Measurements from ENCODE around the gene PPEF1. TPM values are rescaled to one million over a fixed set of nuclear protein-coding genes. Genes with fewer than 3 reads are reported as not detected.

Gene PPEF1
- total RNA-seq, 1 donor, result 0.31 TPM

DNA sequence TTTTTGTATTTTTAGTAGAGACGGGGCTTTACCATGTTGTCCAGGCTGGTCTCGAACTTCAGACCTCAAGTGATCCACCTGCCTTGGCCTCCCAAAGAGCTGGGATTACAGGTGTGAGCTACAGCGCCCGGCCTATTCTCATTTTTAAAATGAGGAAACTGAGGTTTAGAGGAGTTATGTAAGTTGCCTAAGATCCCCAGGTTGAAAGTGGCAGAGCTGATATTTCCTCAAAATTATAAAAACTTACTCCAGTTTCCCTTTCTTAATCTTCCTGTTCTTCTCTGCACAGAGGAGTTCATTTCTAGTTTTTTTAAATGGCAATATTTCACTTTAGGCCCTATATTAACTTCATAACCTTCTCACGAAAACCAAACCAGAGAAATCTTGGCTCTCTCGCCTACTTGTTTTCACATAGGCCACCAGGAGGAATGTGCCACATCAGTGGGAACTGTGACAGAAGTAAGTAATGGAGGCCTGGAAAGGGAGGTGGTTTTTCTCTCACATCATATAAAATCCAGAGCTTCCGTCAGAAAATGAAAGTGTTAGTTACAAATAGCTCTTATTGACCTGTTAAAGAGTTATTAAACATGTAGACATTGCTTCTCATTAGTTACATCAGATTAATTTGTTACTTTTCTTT is 19.5 kb upstream of the PPEF1 start:
- no peak overlapping the region for H3K4me3 ChIP-seq (ENCODE audit: low read length)
- no peaks in the 10 kb centered on the region for H3K9me3 ChIP-seq (ENCODE audit: low read depth, low read length)
- H3K27me3 ChIP-seq (ENCODE audit: insufficient read depth, low read length), result no peaks in the 10 kb centered on the region
- H3K4me1 ChIP-seq (ENCODE audit: insufficient read depth, low read length), result peaks cover 23% of the 10 kb centered on the region

DNA sequence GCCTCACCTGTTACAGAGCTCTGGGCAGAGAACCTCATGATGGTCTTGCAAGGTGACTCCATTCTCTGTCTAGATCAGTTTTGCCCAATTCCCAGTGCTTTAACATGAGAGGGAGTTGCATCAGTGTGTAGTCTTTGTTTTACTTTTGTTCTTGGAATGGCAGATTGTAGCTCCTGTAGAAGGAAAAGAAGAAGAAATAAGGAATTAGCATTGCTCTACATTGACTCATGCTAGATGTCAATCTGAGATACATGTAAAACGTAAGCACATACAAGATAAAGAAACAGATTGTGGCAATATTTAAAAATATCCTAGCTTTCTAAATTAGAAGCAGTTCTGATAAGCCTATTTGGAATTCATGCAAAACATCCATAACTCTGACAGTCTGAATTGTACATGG is 16.0 kb upstream of the PPEF1 start:
- no peaks in the 10 kb centered on the region for H3K9me3 ChIP-seq (ENCODE audit: low read depth, low read length)
- peaks cover 23% of the 10 kb centered on the region for H3K4me1 ChIP-seq (ENCODE audit: insufficient read depth, low read length)
- no peak overlapping the region for H3K4me3 ChIP-seq (ENCODE audit: low read length)
- no peaks in the 10 kb centered on the region for H3K27me3 ChIP-seq (ENCODE audit: insufficient read depth, low read length)

DNA sequence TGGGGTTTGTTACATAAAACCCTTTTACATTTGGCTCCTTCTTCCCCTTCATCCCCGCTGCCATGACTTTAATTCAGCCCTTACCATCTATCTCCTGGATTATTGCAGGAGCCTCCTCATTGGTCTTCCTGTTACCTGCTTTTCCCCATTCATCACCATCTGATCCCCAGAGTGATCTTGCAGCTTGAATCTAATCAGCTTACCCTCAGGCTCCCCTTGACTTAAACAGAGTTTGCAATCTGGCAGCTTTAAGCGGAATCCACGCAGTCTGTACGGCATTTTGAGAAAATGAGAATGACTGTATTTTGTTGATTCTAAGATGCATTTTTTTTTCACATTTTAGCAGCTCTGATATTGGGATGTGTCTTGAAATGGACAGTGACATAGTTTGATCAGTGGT is 14.9 kb upstream of the PPEF1 start:
- Histone ChIP-seq H3K9me3 (ENCODE audit: low read depth, low read length) (no peaks in the 10 kb centered on the region), H3K27me3 (ENCODE audit: insufficient read depth, low read length) (no peaks in the 10 kb centered on the region), H3K4me1 (ENCODE audit: insufficient read depth, low read length) (peaks cover 12% of the 10 kb centered on the region), H3K4me3 (ENCODE audit: low read length) (no peak overlapping the region)

- H3K27me3 ChIP-seq (ENCODE audit: insufficient read depth, low read length), result no peaks in the 10 kb centered on the region
Measured at GRCh38 chrX:18696653-18697052, 10.8 kb upstream of the PPEF1 start.

GRCh38 chrX:18698737-18699650 is 8.5 kb upstream of the PPEF1 start:
- Histone ChIP-seq H3K9me3 (ENCODE audit: low read depth, low read length) (no peaks in the 10 kb centered on the region), H3K4me1 (ENCODE audit: insufficient read depth, low read length) (no peaks in the 10 kb centered on the region), H3K4me3 (ENCODE audit: low read length) (no peak overlapping the region), H3K27me3 (ENCODE audit: insufficient read depth, low read length) (no peaks in the 10 kb centered on the region)

More at GRCh38 chrX:18696653-18697052, 10.8 kb upstream of the PPEF1 start:
- Histone ChIP-seq H3K4me1 (ENCODE audit: insufficient read depth, low read length) (no peaks in the 10 kb centered on the region), H3K4me3 (ENCODE audit: low read length) (no peak overlapping the region), H3K9me3 (ENCODE audit: low read depth, low read length) (no peaks in the 10 kb centered on the region)

DNA sequence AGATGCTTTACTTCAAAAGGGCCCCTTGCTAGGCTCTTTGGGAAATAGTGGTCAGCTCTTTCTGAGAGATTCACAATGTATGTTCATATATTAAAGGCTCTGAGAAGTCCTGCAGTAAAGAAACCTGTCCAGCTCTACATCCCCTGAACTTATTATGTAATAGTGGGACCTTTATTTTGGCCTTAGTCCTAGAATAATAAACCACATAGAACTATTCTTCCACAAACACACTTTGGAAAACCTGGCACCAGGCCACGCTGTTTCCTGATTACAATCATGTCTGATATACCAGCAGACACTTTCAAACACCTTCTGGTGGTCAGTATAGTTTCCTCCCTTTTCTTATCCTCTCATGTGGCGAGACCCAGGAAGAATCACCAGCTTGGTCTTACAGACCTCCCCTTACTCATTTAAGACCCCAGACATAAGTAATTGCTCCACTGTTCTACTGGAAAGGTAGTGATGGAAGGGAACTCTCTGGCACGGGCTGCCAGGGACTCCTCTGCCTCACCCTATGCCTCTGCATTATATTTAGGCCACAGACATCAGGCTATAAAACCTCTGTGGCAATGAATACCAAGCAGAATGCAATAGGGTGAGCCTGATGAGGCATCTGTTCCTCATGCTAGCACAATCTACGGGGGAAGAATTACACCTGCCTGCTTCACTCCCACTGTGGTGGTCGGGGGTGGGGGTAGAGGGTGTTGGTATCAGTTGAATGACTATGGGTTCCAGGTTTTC is 5.7 kb upstream of the PPEF1 start:
- Histone ChIP-seq H3K4me1 (ENCODE audit: insufficient read depth, low read length) (no peaks in the 10 kb centered on the region), H3K4me3 (ENCODE audit: low read length) (no peak overlapping the region), H3K9me3 (ENCODE audit: low read depth, low read length) (no peaks in the 10 kb centered on the region), H3K27me3 (ENCODE audit: insufficient read depth, low read length) (no peaks in the 10 kb centered on the region)

DNA sequence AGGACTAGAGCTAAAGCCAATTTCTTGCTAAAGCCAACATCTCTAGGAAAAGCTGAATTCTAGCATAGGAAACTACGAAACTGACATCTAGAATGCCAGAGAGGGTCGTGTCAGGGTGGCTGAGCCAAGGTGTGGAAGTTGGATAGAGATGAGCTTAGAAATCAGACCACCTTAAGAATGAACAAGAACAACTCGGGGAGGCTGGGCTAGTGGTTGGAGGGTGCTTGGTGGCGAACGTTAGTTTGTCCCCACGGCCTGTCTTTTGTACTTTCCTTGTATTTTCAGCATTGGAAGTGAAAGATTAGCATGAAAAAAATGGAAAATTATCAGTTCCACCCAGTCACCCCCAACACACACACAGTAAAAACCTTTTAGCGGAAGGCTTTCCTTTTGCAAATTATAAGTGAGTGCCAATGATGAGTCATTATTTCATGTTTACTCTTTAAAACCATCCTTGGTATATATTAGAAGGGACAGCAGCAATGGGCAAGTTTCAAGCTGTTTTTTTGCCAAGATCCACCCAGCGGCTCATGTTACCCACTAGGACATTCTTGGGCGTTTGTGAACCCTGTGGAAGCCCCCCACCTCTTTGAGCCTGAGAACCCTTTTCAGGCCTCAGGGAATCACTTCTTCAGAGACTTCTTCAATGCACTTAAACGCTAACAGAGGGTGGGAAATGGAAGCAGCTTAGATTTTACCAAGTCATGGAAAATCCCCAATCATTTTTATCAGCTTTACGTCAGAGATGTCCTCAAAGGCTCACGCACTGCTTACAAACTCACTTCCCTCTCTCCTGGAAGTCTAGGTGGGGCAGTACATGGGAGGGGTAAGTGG is 4.9 kb upstream of the PPEF1 start:
- no peaks in the 10 kb centered on the region for H3K4me1 ChIP-seq (ENCODE audit: insufficient read depth, low read length)
- no peaks in the 10 kb centered on the region for H3K9me3 ChIP-seq (ENCODE audit: low read depth, low read length)
- H3K27me3 ChIP-seq (ENCODE audit: insufficient read depth, low read length), result no peaks in the 10 kb centered on the region
- H3K4me3 ChIP-seq (ENCODE audit: low read length), result no peak overlapping the region

DNA sequence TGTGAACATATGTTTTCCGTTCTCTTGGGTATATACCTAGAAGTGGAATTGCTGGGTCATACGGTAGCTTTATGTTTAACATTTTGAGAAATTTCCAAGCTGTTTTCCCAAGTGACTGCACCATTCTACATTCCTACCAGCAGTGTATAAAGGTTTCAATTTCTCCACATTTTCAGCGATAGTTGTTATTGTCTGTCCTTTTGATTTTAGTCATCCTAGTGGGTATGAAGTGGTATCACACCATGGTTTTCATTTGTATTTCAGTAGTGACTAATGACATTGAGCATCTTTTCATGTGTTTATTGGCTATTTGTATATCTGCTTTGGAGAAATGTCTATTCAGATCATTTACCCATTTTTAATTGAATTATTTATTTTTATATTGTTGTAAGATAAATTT is 2.4 kb downstream of the PPEF1 start:
- H3K27me3 ChIP-seq (ENCODE audit: insufficient read depth, low read length), result no peaks in the 10 kb centered on the region
- no peaks in the 10 kb centered on the region for H3K4me1 ChIP-seq (ENCODE audit: insufficient read depth, low read length)
- no peak overlapping the region for H3K4me3 ChIP-seq (ENCODE audit: low read length)
- H3K9me3 ChIP-seq (ENCODE audit: low read depth, low read length), result no peaks in the 10 kb centered on the region

GRCh38 chrX:18714910-18715309 is 7.5 kb downstream of the PPEF1 start:
- H3K4me3 ChIP-seq (ENCODE audit: low read length), result no peak overlapping the region
- H3K9me3 ChIP-seq (ENCODE audit: low read depth, low read length), result no peaks in the 10 kb centered on the region
- H3K27me3 ChIP-seq (ENCODE audit: insufficient read depth, low read length), result no peaks in the 10 kb centered on the region
- no peaks in the 10 kb centered on the region for H3K4me1 ChIP-seq (ENCODE audit: insufficient read depth, low read length)

DNA sequence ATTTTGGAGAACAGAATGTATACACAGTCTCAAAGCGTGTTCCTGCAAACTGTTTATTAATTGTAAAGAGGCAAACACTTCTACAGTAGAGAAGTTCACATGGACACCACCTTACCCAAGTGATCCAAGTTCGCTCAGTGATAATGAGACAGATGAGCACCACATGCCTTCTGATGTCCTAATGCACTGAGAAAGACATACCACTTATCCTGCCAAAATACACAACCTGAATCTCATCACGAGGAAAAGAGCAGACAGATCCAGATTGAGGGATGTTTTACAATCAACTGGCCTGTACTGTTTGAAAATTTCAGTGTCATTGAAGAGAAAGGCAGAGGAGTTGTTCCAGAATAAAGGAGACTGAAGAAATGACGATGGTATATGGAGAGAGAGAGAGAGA is 12.4 kb downstream of the PPEF1 start:
- no peaks in the 10 kb centered on the region for H3K9me3 ChIP-seq (ENCODE audit: low read depth, low read length)

DNA sequence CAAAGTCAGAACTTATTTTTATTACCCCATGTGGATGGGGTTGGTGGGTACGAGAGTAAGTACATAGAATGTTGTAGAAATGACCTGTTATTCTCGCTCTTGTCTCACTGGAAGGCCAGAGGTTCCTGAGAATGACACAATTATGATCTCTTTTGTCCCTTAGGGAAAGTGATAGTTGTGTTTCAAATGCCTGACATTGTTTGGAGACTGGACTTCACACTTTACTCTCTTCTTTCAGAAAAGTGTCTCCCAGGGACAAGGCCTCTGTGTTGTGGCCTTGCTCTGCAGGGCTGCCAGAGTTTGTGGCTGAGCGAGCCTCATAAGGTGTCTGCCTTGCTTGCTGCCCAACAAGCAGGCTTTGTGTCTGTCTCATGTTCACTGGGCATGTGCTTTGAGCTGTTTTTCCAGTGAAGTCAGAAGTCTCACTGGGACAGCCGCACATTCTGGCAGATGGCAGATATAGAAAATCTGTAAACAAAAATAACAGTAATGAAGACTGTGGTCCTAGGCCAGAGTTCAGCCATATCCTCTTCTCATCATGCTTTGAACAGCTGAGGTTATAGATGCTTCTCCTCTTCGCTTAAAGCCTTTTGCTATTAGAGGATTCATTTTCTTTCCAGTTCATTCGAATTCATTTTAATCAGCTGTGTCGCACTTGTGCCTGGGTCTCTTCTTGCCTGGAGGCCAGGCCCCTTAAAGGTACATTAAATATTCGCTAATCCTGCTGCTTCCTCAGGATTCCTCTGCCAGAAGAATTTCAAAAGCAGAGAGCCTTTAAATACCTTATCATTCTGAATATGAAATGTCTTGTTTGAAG is 14.4 kb downstream of the PPEF1 start:
- Histone ChIP-seq H3K27me3 (ENCODE audit: insufficient read depth, low read length) (no peaks in the 10 kb centered on the region), H3K9me3 (ENCODE audit: low read depth, low read length) (no peaks in the 10 kb centered on the region), H3K4me1 (ENCODE audit: insufficient read depth, low read length) (peaks cover 5% of the 10 kb centered on the region), H3K4me3 (ENCODE audit: low read length) (no peak overlapping the region)

More for the DNA sequence above, 12.4 kb downstream of the PPEF1 start:
- H3K4me3 ChIP-seq (ENCODE audit: low read length), result no peak overlapping the region
- no peaks in the 10 kb centered on the region for H3K4me1 ChIP-seq (ENCODE audit: insufficient read depth, low read length)
- H3K27me3 ChIP-seq (ENCODE audit: insufficient read depth, low read length), result no peaks in the 10 kb centered on the region

GRCh38 chrX:18722500-18723071 is 15.1 kb downstream of the PPEF1 start:
- no peaks in the 10 kb centered on the region for H3K27me3 ChIP-seq (ENCODE audit: insufficient read depth, low read length)
- no peaks in the 10 kb centered on the region for H3K9me3 ChIP-seq (ENCODE audit: low read depth, low read length)
- peaks cover 5% of the 10 kb centered on the region for H3K4me1 ChIP-seq (ENCODE audit: insufficient read depth, low read length)
- no peak overlapping the region for H3K4me3 ChIP-seq (ENCODE audit: low read length)

DNA sequence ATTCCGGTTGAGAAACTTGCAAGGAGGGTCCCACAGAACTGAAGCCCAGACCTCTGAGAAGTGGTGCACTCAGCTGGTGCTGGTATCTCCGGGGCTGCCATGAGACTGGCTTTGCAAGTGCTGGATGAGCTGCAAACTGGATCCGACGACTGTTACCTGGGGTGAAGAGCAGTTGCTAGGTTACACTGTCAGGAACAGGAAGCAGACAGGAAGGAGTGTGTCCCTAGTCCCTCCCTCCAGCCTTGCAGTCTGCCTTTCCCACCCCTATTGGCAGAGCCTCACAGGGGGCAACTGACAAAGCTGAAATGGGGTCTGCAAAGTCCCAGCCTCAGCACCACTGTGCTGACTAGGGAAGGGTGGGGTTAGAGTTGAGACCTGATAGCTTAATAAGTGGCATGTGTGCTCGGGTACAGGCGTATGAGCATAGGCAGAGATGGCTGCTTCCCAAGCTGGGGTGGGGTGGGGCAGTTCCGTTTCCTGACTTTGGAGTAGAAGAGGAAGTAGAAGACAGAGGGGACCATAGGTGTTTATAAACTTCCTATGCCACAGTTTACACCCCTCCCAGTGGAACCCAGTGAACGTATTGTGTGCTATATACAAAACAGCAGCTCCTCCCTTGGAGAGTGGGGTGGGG is 18.0 kb downstream of the PPEF1 start:
- H3K27me3 ChIP-seq (ENCODE audit: insufficient read depth, low read length), result no peaks in the 10 kb centered on the region
- H3K4me3 ChIP-seq (ENCODE audit: low read length), result no peak overlapping the region
- H3K9me3 ChIP-seq (ENCODE audit: low read depth, low read length), result no peaks in the 10 kb centered on the region
- H3K4me1 ChIP-seq (ENCODE audit: insufficient read depth, low read length), result peaks cover 5% of the 10 kb centered on the region
